Activated CD4-positive, CD25-positive, alpha-beta regulatory T cell treated with anti-CD3 and anti-CD28 coated beads, Interleukin-2, amount 50 U/mL, for 16 hours (primary cell): ENCODE data around the gene ZNF280A.
A peak's percentile ranks its signal among the peaks of the same experiment; 100 is the strongest.
"Not testable (repeated sequence)": the region's sequence is repeated elsewhere in the genome, so short reads cannot be mapped to it uniquely, and the experiment has no call there.

Experiments
- DNase-seq: peaks from one replicate; pipeline ENCODE4 v3.0.0-alpha.2; 2020; ENCODE audit warnings: low read depth, low spot score

The ZNF280A gene

DNA sequence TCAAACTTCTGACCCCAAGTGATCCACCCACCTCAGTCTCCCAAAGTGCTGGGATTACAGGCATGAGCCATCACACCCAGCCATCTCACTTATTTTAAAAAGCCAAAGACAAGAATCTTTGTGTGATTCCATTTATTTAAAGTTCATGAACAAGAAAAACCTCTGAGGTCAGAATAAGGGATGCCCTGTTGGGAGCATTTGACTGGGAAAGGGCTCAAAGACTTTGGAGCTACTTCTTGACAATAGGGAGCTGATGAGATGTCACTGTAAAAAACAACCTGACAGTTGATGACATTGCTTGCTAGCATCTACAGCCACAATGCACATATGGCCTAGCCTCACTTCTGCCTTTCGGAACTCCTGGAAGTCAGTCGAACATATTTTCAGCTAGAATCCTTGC is 6.5 kb downstream of the ZNF280A start:
- no peak for DNase-seq

DNA sequence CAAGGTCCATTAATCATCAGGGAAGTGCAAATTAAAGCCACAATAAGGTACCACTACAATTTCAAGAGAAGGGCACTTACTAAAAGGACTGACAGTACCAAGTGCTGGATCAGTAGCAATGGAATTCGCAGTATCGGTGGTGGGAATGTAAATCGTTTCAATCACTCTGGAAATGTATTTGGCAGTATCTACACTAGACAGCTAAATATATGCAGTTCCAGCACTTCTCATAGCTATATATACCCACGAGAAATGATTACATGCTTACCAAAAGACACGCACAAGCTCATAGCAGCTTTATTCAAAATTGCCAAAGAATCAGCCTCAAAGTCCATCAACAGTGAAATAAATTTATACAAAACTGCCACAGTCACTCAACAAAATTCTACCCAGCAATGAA is 7.1 kb downstream of the ZNF280A start:
- DNase-seq, result no peak

DNA sequence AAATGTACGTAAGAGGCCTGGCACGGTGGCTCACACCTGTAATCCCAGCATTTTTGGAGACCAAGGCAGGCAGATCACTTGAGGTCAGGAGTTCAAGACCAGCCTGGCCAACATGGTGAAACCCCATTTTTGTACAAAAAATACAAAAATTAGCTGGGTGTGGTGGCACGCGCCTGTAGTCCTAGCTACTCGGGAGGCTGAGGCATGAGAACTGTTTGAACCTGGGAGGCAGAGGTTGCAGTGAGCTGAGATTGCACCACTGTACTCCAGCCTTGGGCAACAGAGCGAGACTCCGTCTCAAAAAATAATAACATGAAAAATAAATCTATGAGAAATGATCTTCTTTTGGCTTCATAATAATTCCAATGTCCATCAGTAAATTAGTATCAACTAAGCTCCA is 9.2 kb downstream of the ZNF280A start:
- DNase-seq, result not testable (repeated sequence)

- not testable (repeated sequence) for DNase-seq
Observed at GRCh38 chr22:22509912-22510311, 10.2 kb downstream of the ZNF280A start.

GRCh38 chr22:22508274-22509176 is 11.5 kb downstream of the ZNF280A start, which contains the start of gene ZNF280B:
TSS of gene ZNF280B (minus strand) at chr22:22508742. CDS start at chr22:22489398, 19,344 bp downstream.
- peak; percentile 50 for DNase-seq

GRCh38 chr22:22507743-22508273 is 12.3 kb downstream of the ZNF280A start:
- no peak for DNase-seq

DNA sequence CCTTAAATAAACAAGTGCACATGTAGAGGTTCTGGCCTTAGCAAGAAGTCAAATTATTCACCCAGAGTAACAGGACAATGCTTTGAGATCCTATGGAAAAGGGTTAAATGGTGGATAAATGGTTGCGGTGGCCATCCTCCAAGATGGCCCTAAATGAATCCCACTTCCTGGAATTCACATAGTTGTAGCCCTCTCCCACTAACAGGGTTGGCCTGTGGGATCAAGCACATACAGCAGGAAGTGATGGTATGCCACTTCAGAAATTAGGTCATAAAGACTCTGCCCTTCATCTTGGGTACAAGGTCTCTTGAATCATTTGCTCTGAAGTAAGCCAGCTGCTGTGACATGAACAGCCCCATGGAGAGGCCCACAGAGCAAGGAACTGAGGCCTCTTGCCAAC is 13.3 kb downstream of the ZNF280A start:
- no peak for DNase-seq

GRCh38 chr22:22498267-22498666 is 21.8 kb downstream of the ZNF280A start:
- DNase-seq, result no peak

- not testable (repeated sequence) for DNase-seq
Observed at GRCh38 chr22:22491589-22491988, 28.5 kb downstream of the ZNF280A start.

- no peak for DNase-seq
Observed at GRCh38 chr22:22488736-22489135, 31.3 kb downstream of the ZNF280A start.

DNA sequence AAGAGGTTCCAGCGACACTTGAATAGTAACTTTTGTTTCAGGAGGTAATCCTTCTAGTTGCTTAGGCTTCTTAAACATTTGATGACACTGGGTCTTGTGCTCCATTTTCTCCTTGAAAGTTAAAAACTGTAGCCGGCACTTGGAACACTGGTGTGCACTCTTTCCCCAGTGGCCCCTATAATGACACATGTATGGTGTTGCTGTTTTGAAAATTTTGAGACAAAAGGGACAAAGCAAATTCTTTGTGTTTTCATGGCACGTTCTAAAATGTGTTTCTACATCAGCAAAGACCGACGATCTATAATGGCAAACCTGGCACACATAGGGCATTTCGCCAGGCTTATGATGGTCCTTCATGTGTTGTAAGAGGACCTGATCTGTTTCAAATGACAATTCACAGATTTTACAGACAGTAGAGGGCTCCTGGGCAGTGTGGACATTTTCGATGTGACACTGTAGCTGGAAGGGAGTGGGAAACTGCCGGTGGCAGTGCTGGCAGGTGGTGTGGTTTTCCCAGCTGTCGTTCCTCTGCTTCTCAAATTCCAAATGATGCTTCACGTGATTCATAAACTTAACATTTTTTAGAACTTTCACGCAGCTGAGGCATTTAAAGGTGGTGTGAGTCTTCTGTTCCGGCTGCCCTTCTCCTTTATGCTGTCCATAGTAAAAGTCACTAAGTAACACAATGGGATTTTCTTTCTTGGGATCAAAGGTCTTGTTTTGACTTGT is 32.0 kb downstream of the ZNF280A start:
- DNase-seq, result no peak

- no peak for DNase-seq
Observed at GRCh38 chr22:22487059-22487458, 33.0 kb downstream of the ZNF280A start.

GRCh38 chr22:22486132-22486899 is 33.8 kb downstream of the ZNF280A start:
- no peak for DNase-seq

DNA sequence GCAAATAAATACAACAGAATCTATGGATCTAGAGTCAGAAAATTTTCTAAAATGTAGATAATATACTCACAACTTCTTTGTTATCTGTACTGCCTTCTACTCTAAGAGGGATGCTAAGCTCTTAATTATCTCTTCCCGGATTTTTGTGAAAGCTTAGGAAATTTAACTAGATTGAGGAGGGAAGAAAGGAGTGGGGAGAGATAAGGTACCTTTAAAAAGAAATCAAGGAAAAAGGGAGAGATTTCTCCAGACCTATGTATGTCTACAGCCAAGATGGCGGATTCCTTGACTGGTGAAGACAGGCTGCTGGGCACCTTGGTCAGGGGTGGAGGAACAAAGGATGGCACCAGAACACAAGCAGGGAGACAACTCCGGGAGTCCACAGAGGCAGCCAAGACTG is 34.5 kb downstream of the ZNF280A start:
- no peak for DNase-seq

DNA sequence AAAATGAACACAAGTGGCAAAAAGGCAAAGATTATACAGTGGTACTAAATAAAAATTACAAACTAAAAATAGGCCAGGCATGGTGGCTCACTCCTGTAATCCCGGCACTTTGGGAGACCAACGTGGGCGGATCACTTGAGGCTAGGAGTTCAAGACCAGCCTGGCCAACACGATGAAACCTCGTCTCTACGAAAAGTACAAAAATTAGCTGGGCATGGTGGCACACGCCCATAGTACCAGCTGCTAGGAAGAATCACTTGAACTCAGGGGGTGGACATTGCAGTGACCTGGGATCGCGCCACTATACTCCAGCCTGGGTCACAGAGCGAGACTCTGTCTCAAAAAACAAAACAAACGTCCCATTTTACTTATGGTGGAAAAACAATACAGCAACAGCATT is 36.0 kb downstream of the ZNF280A start:
- no peak for DNase-seq

DNA sequence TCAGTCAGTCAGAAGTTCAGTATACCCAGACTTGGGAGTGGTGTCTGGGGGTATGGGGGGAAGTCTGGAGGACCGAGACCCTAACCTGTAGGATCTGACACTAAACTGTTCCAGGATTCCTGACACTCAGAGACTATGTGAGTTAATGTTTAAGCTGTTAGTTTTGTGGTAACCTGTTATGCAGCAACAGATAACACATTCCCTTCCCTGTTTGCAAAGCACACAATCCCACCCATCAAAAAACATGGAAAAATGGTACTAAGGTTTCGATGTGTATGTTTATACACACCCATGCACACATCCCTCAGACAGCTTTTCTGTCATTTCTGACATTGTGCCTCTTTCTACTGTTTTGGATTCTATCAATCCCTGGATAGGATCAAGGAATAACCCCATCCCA is 39.1 kb downstream of the ZNF280A start:
- DNase-seq, result no peak

DNA sequence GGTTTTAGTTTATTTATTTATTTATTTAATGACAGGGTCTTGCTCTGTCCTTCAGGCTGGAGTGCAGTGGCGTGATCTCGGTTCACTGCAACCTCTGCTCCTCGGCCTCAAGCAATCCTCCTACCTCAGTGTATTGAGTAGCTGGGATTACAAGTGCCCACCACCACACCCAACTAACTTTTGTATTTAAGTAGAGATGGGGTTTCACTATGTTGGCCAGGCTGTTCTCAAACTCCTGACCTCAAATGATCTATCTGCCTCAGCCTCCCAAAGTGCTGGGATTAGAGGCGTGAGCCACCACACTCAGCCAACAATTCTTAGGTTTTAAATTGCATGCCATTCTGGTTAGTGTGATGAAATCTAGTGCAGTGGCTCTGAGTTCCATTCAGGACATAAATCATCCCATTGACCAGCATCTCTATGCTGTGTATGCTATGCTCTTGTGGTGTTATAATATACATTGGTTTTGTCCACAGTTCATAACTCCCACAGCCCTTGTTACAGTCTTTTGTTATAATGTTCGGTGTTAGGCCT is 40.0 kb downstream of the ZNF280A start:
- DNase-seq, result no peak

- no peak for DNase-seq
Observed at GRCh38 chr22:22479116-22479515, 41.0 kb downstream of the ZNF280A start.

DNA sequence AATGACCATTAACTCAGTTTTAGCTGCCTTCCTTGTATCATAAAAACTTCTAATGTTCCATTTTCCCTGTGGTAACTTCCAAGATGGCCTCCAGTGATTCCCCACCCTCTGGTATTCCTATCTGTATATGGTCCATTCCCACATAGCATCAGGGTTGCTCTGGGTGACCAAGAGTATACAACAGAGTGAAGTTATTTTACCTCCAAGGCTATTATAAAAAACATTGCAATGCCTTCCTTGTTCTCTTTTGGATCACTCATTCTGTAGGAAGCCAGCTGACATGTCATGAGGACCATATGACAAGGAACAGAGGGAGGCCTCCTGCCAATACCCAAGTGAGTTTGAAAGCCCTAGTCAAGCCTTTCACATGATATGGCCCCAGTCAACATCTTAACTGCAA is 41.6 kb downstream of the ZNF280A start:
- DNase-seq, result no peak

DNA sequence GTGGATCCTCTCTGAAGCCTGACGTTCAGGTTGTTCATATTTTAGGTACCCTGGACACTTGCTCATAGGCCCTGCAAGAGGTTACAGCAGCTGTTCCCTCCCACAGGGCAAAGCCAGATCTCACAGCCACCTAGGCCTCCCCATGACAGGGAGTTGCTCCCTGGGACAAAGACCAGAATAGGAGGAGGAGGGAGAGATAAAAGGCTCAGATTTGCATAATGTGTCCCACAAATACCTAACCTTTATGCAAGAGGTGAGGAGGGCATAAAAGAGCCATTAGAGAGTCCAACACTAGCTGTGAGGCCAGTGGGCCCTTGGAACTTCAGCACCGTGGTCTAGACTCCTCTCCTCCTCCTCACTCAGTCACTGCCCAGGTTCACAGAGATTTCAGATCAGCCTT is 45.3 kb downstream of the ZNF280A start:
- DNase-seq, result no peak

DNA sequence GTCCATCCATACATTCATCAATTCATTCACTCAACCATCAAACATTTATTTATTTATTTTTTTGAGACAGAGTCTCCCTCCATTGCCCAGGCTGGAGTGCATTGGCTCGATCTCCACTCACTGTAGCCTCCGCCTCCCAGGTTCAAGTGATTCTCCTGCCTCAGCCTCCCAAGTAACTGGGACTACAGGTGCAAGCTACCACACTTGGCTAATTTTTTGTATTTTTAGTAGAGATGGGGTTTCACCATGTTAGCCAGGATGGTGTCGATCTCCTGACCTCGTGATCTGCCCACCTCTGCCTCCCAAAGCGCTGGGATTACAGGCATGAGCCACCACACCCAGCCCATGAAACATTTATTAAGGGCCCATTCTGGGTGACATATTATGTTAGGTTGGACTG is 49.0 kb downstream of the ZNF280A start:
- DNase-seq, result not testable (repeated sequence)
